Measurements from ENCODE around the gene FBXW5.

Gene FBXW5

DNA sequence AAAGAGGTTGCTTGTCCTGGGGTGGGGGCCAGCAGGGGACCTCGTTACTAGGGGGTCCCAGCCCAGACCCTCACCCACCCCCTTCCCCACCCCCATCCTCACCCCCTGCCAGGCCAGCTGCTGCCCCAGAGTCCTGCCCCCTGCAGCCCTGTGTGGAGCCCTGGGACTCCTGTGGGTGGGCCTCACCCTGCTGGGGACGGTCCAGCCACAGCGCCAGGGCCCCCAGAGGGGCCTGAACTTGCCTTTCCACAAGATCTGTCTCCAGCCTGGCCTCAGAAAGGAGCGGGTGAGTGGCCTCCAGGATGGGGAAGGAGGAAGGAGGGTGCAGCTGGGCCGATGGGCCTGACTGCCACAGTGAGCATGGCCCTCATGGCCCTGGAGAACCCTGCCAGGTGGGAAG lies 25.2 kb upstream of the FBXW5 start:
- H3K36me3 ChIP-seq (ENCODE audit: insufficient read depth, insufficient read length, low read length): no peaks in the 10 kb centered on the region
- no peaks in the 10 kb centered on the region for H3K9me3 ChIP-seq (ENCODE audit: insufficient read depth, low read length)
- peaks cover 23% of the 10 kb centered on the region for H3K4me1 ChIP-seq (ENCODE audit: insufficient read depth, insufficient read length)
- no peak for DNase-seq (ENCODE audit: low read depth, low spot score)
- no peaks in the 10 kb centered on the region for H3K27me3 ChIP-seq (ENCODE audit: insufficient read depth, insufficient read length)
- no peak overlapping the region for H3K4me3 ChIP-seq (ENCODE audit: insufficient read length, low read depth)
- peak overlapping the region; percentile 67 for H3K9ac ChIP-seq (ENCODE audit: insufficient read length, low read depth)
- TF ChIP-seq ZNF274 (IDR thresholded peaks at IDR 0.05; ENCODE audit: low read depth, low read length) (no peak), YY1 (IDR thresholded peaks at IDR 0.05; ENCODE audit: insufficient read depth, insufficient read length) (no peak), SUZ12 (IDR thresholded peaks at IDR 0.05; ENCODE audit: extremely low read depth, insufficient read depth, insufficient read length) (no peak)

DNA sequence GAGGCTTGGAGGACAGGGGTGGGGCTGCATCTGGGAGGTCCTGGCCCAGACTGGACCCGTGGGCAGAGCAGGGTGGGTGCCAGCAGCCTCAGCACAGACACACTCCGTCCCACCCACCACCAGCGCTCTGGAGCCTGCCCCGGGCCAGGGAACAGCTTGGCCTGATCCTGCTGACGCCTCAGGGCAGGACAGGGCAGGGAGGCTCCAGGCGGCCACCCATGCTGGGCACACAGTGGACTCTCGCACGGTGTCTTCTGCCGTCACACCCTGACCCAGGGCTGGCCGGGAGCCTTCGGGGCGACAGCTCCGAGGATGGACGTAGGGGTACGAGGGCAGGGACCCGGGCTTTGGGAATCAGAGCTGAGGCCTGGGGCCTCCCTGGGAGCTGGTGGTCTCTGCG lies 24.6 kb upstream of the FBXW5 start:
- Histone ChIP-seq H3K4me1 (ENCODE audit: insufficient read depth, insufficient read length) (peaks cover 30% of the 10 kb centered on the region), H3K9ac (ENCODE audit: insufficient read length, low read depth) (no peak overlapping the region), H3K36me3 (ENCODE audit: insufficient read depth, insufficient read length, low read length) (no peaks in the 10 kb centered on the region), H3K4me3 (ENCODE audit: insufficient read length, low read depth) (no peak overlapping the region), H3K9me3 (ENCODE audit: insufficient read depth, low read length) (no peaks in the 10 kb centered on the region), H3K27me3 (ENCODE audit: insufficient read depth, insufficient read length) (no peaks in the 10 kb centered on the region)
- no peak for DNase-seq (ENCODE audit: low read depth, low spot score)
- TF ChIP-seq SUZ12 (IDR thresholded peaks at IDR 0.05; ENCODE audit: extremely low read depth, insufficient read depth, insufficient read length) (no peak), ZNF274 (IDR thresholded peaks at IDR 0.05; ENCODE audit: low read depth, low read length) (no peak), YY1 (IDR thresholded peaks at IDR 0.05; ENCODE audit: insufficient read depth, insufficient read length) (no peak)

DNA sequence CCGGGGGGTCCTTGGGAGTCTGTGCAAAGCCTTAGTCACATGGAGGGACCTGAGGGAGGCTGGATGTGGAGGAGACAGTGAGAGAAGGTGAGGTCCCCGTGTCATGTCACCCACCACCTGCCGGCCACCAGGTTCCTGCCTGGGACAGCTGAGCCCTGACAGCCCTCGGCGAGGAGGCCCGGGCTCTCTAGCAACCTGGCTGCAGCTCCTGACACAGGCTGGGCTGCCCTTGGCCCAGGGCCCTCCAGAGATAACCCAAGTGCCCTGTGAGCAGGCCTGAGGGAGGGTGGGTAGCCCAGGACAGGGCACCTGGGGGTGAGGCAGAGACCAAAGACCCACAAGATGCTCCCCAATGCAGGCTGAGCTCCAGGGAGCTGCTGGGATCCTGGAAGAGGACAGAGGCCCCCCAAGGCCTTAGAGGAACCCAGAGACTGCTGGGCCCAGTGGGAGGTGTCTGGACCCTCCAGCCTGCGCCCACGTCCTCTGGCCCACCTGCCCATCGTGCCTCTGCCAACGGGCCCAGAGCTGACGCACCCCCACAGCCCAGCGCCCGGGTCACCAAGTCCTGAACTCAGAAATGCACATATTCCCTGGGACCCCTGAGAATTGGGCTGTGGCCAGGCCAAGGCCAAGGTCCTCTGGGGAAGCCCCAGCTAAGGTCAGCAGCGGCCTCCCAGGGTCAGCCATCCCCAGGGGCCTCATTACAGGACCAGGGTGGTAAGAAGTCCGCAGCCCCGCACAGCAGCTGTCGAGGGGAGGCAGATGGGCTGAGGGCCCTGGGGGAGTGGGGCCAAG lies 24.0 kb upstream of the FBXW5 start:
- TF ChIP-seq YY1 (IDR thresholded peaks at IDR 0.05; ENCODE audit: insufficient read depth, insufficient read length): no peak
- TF ChIP-seq ZNF274 (IDR thresholded peaks at IDR 0.05; ENCODE audit: low read depth, low read length): no peak
- no peak for TF ChIP-seq SUZ12 (IDR thresholded peaks at IDR 0.05; ENCODE audit: extremely low read depth, insufficient read depth, insufficient read length)
- H3K27me3 ChIP-seq (ENCODE audit: insufficient read depth, insufficient read length): no peaks in the 10 kb centered on the region
- H3K9me3 ChIP-seq (ENCODE audit: insufficient read depth, low read length): no peaks in the 10 kb centered on the region
- DNase-seq (ENCODE audit: low read depth, low spot score): no peak
- H3K36me3 ChIP-seq (ENCODE audit: insufficient read depth, insufficient read length, low read length): no peaks in the 10 kb centered on the region
- peaks cover 32% of the 10 kb centered on the region for H3K4me1 ChIP-seq (ENCODE audit: insufficient read depth, insufficient read length)
- H3K9ac ChIP-seq (ENCODE audit: insufficient read length, low read depth): no peak overlapping the region
- no peak overlapping the region for H3K4me3 ChIP-seq (ENCODE audit: insufficient read length, low read depth)

DNA sequence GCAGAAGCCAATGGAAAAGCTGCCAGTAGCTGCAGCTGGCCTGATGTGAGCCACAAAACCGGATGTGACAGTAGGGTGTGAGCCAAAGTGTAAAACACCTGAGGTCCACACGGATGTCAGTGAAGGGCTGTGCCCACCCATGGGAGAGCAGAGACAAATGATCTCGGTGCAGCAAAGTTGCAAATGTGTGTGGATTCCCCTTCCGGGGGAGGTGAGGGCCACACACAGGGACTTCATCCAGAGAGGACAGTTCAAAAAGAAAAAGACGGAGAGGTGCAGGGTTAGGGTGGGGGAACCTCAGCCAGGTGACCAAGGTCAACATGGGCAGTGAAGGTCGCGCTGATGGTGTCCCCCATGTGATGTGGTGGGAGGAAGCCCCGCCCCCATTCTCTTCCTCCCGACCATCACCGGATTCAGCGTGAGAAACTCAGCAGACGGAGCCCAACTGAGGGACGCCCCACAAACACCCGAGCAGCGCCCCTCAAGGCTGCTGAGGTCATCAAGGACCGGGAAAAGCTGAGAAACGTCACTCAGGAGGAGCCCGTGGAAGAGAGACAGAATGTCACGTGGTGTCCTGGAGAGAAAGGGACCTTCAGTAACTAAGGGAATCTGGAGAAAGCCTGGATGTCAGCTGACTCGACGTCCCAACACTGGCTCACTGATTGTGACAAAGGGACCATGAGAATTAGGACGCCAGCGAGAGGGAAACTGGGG lies 21.4 kb upstream of the FBXW5 start:
- H3K27me3 ChIP-seq (ENCODE audit: insufficient read depth, insufficient read length): no peaks in the 10 kb centered on the region
- peaks cover 31% of the 10 kb centered on the region for H3K4me1 ChIP-seq (ENCODE audit: insufficient read depth, insufficient read length)
- no peak for DNase-seq (ENCODE audit: low read depth, low spot score)
- H3K36me3 ChIP-seq (ENCODE audit: insufficient read depth, insufficient read length, low read length): no peaks in the 10 kb centered on the region
- H3K9me3 ChIP-seq (ENCODE audit: insufficient read depth, low read length): no peaks in the 10 kb centered on the region
- H3K9ac ChIP-seq (ENCODE audit: insufficient read length, low read depth): peak overlapping the region; percentile 51
- TF ChIP-seq YY1 (IDR thresholded peaks at IDR 0.05; ENCODE audit: insufficient read depth, insufficient read length) (no peak), SUZ12 (IDR thresholded peaks at IDR 0.05; ENCODE audit: extremely low read depth, insufficient read depth, insufficient read length) (no peak), ZNF274 (IDR thresholded peaks at IDR 0.05; ENCODE audit: low read depth, low read length) (no peak)
- H3K4me3 ChIP-seq (ENCODE audit: insufficient read length, low read depth): no peak overlapping the region

DNA sequence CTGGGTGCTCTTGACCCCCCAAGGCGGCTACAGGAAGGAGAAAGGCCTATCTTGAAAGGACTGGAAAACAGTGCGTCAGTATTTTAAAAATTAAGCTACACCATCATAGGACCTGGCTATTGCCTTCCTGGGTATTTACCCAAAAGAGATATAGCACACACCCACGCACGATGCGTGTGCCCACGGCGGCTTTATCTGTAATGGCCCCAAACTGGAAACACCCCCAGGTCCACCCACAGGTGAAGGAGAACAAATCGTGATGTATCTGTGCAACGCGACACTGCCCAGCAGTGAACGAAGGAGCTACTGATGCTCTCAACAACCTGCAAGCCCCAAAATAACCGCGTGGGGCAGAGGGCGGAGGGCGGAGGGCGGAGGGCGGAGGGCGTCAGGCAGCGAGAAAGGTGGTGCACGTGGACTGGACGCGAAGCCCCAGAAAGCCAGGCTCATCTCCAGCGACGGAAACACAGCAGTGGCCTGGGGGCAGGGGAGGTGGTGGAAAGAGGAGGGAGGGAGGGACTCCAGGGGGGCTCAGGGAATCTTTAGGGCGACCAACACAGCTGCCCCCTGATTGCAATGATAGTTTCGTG lies 20.4 kb upstream of the FBXW5 start:
- no peak for DNase-seq (ENCODE audit: low read depth, low spot score)
- H3K4me3 ChIP-seq (ENCODE audit: insufficient read length, low read depth): no peak overlapping the region
- peak overlapping the region; percentile 44 for H3K9ac ChIP-seq (ENCODE audit: insufficient read length, low read depth)
- H3K4me1 ChIP-seq (ENCODE audit: insufficient read depth, insufficient read length): peaks cover 23% of the 10 kb centered on the region
- no peaks in the 10 kb centered on the region for H3K27me3 ChIP-seq (ENCODE audit: insufficient read depth, insufficient read length)
- no peak for TF ChIP-seq ZNF274 (IDR thresholded peaks at IDR 0.05; ENCODE audit: low read depth, low read length)
- no peak for TF ChIP-seq SUZ12 (IDR thresholded peaks at IDR 0.05; ENCODE audit: extremely low read depth, insufficient read depth, insufficient read length)
- no peak for TF ChIP-seq YY1 (IDR thresholded peaks at IDR 0.05; ENCODE audit: insufficient read depth, insufficient read length)
- H3K36me3 ChIP-seq (ENCODE audit: insufficient read depth, insufficient read length, low read length): no peaks in the 10 kb centered on the region
- no peaks in the 10 kb centered on the region for H3K9me3 ChIP-seq (ENCODE audit: insufficient read depth, low read length)

DNA sequence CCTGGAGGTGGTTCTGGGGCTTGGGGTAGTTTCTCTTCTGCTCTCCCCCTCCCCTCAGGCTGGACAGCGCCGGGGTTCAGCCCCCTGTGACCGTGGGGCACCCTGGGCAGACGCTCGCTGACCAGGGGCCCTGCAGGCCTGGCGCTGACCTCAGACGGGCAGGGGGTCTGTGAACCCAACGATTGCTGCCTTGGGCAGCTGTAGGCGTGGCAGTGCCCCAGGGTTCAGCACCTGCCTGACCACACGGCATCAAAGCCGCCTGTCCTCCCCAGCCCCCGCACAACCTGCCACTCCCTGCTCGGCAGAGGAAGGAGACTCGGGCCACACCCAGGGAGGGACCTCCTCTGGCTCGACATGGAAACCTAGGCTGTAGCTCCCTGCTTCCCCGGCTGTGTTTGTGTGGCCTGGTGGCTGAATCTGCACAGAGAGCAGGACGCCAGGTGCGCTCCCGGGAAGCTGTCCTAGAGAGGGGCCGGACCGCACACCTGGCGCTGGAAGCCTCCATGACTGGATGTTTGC lies 19.7 kb upstream of the FBXW5 start:
- H3K4me1 ChIP-seq (ENCODE audit: insufficient read depth, insufficient read length): peaks cover 27% of the 10 kb centered on the region
- H3K4me3 ChIP-seq (ENCODE audit: insufficient read length, low read depth): no peak overlapping the region
- no peak for TF ChIP-seq ZNF274 (IDR thresholded peaks at IDR 0.05; ENCODE audit: low read depth, low read length)
- no peak for TF ChIP-seq SUZ12 (IDR thresholded peaks at IDR 0.05; ENCODE audit: extremely low read depth, insufficient read depth, insufficient read length)
- no peaks in the 10 kb centered on the region for H3K9me3 ChIP-seq (ENCODE audit: insufficient read depth, low read length)
- peak overlapping the region; percentile 44 for H3K9ac ChIP-seq (ENCODE audit: insufficient read length, low read depth)
- H3K36me3 ChIP-seq (ENCODE audit: insufficient read depth, insufficient read length, low read length): no peaks in the 10 kb centered on the region
- no peak for DNase-seq (ENCODE audit: low read depth, low spot score)
- H3K27me3 ChIP-seq (ENCODE audit: insufficient read depth, insufficient read length): no peaks in the 10 kb centered on the region

DNA sequence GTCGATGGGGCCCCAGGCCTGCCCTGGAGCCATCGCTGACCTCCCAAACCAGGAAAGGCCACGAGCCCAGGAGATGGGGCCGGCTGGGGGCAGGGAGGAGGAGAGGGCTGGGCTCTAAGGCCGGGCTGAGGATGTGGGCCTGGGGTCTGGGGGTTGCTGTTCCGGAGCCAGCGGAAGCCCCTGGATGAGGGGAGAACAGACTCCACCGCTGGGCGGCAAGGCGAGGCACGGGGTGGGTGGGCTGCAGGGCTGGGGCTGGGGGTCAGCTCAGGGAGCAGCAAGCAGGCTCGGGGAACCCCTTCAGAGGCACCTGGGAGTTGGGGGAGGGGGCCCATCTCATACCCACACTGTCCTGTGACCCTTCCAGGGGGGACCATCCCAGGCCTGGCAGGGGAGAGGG lies 19.2 kb upstream of the FBXW5 start:
- Histone ChIP-seq H3K4me3 (ENCODE audit: insufficient read length, low read depth) (no peak overlapping the region), H3K9ac (ENCODE audit: insufficient read length, low read depth) (no peak overlapping the region), H3K4me1 (ENCODE audit: insufficient read depth, insufficient read length) (peaks cover 27% of the 10 kb centered on the region), H3K9me3 (ENCODE audit: insufficient read depth, low read length) (no peaks in the 10 kb centered on the region), H3K27me3 (ENCODE audit: insufficient read depth, insufficient read length) (no peaks in the 10 kb centered on the region), H3K36me3 (ENCODE audit: insufficient read depth, insufficient read length, low read length) (no peaks in the 10 kb centered on the region)
- DNase-seq (ENCODE audit: low read depth, low spot score): no peak
- TF ChIP-seq SUZ12 (IDR thresholded peaks at IDR 0.05; ENCODE audit: extremely low read depth, insufficient read depth, insufficient read length): no peak
- no peak for TF ChIP-seq ZNF274 (IDR thresholded peaks at IDR 0.05; ENCODE audit: low read depth, low read length)
- TF ChIP-seq YY1 (IDR thresholded peaks at IDR 0.05; ENCODE audit: insufficient read depth, insufficient read length): no peak
